Renal pelvis (tissue), 4 donors: ENCODE results near the gene BCL2. TPM values are rescaled to one million over a fixed set of nuclear protein-coding genes. Genes with fewer than 3 reads are reported as not detected.

ENCODE experiments used
- DNase-seq: peaks from one replicate; pipeline ENCODE4 v3.0.0-alpha.2; 2013
- polyA plus RNA-seq, 3 donors: library from polyadenylated mRNA; unstranded; fragments of 120-200 nt; gene quantifications; one replicate each; pipeline ENCODE4 v1.2.1, GENCODE V29; 2013; ENCODE audit not compliant: insufficient read length in 3 of 3

BCL2 gene
- polyA plus RNA-seq, 3 donors: 19.8 to 26.3 (median 24.1) TPM

GRCh38 chr18:63312737-63313395, 6.7 kb downstream of the BCL2 start:
- no peak for DNase-seq

GRCh38 chr18:63312019-63312409, 7.6 kb downstream of the BCL2 start:
- no peak for DNase-seq

GRCh38 chr18:63311118-63312018, 8.2 kb downstream of the BCL2 start:
- no peak for DNase-seq

- no peak for DNase-seq
Measured at GRCh38 chr18:63309422-63309821, 10.1 kb downstream of the BCL2 start.

- DNase-seq: no peak
Measured at GRCh38 chr18:63307551-63308200, 11.9 kb downstream of the BCL2 start.

GRCh38 chr18:63306819-63307550, 12.6 kb downstream of the BCL2 start:
- DNase-seq: no peak

GRCh38 chr18:63306249-63306648, 13.3 kb downstream of the BCL2 start:
- DNase-seq: no peak

- no peak for DNase-seq
Measured at GRCh38 chr18:63303547-63303946, 16.0 kb downstream of the BCL2 start.

GRCh38 chr18:63302636-63303405, 16.7 kb downstream of the BCL2 start:
- no peak for DNase-seq

GRCh38 chr18:63302220-63302619, 17.3 kb downstream of the BCL2 start:
- DNase-seq: no peak

- no peak for DNase-seq
Measured at GRCh38 chr18:63301434-63301833, 18.1 kb downstream of the BCL2 start.

GRCh38 chr18:63299837-63300745, 19.5 kb downstream of the BCL2 start:
- DNase-seq: peak; percentile 73

- no peak for DNase-seq
Measured at GRCh38 chr18:63298400-63299365, 20.9 kb downstream of the BCL2 start.

- no peak for DNase-seq
Measured at GRCh38 chr18:63297687-63298399, 21.7 kb downstream of the BCL2 start.

- DNase-seq: no peak
Measured at GRCh38 chr18:63293935-63294334, 25.6 kb downstream of the BCL2 start.

GRCh38 chr18:63292831-63293683, 26.5 kb downstream of the BCL2 start:
- no peak for DNase-seq

- no peak for DNase-seq
Measured at GRCh38 chr18:63291278-63291677, 28.3 kb downstream of the BCL2 start.
